ENCODE results near the gene SLCO3A1. TPM values are rescaled to one million over a fixed set of nuclear protein-coding genes. Genes with fewer than 3 reads are reported as not detected.

Gene SLCO3A1
- total RNA-seq, 1 experiment from 2014 or later = 5.1 TPM

DNA sequence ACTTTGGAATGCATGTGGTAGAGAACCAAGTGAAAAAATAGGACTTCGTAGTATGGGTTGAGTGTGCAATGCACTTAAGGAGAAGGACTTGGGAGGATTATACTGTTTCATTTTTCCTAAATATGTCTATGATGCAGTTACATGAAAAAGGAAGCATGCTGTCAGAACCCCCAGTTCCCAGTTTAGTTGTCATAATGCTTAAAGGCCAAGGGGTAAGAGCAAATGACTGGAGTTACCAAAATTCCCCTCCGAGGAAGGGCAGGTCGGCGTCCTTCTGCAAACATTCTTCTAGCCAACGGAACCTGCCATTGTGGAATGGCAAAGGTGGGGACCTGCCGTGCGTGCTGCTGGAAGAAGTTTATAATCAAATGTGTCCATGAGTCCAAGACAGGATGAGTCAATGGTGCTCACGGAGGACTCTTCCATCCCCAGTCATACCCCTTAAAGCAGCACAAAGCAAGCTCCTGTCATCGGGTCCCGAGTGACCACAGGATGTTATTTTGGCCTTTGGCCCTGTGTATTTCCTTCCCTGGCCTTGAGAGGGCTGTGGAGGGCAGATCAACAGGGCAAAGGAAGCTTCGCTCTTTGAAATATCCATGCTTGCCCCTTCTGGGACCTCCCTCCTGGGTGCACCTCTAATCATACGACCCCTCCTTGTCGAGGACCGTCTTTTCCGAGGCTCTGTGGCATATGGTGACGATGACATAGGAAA lies 93.2 kb downstream of the SLCO3A1 start:
- RAD21 ChIA-PET (ENCODE audit: low non-redundant PET in 1 of 2, low total read pairs in 2 of 2, uncharacterized antibody in 2 of 2, unreplicated experiment in 2 of 2) = no interaction called here
- H3K4me2 ChIP-seq (ENCODE audit: low read length) = no peak overlapping the region
- intact Hi-C loops (cut with micrococcal nuclease) = no loop called here

DNA sequence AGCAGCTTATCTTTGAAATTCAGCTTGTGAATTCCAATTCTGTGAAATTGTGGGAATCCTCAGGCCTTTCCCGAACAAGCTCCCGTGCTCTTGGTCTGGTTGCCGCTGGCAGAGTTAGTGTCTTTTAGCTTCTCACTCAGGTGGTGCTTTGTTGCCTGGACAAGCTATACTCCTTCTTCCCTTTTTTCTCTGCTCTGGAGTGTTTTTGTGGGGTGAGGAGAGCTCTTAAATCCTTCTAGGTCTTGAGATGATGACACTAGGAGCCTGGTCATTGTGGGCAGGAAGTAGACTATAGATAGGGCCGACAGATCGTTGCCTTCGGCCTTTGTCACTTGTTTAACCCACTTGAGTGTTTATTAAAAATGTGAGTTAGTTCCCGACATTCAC lies 93.8 kb downstream of the SLCO3A1 start:
- ATAC-seq (no peak), DNase-seq (ENCODE audit: low read depth, low spot score) (no peak)
- no peaks in the 10 kb centered on the region for H3K9me2 ChIP-seq (ENCODE audit: insufficient read depth)
- TF ChIP-seq CBX3 (IDR thresholded peaks at IDR 0.05; ENCODE audit: low read depth) (no peak), SIN3A (IDR thresholded peaks at IDR 0.05; ENCODE audit: low read depth) (no peak), POLR2AphosphoS5 (IDR thresholded peaks at IDR 0.05; ENCODE audit: low read depth, low read length) (no peak), EGR1 (IDR thresholded peaks at IDR 0.05; ENCODE audit: low read depth) (no peak), YY1 (IDR thresholded peaks at IDR 0.05; ENCODE audit: extremely low read depth, insufficient replicate concordance, low read depth, low read length) (no peak), EZH2phosphoT487 (IDR thresholded peaks at IDR 0.05; ENCODE audit: borderline replicate concordance) (no peak), CEBPB (IDR thresholded peaks at IDR 0.05; ENCODE audit: low read depth) (no peak), ELF1 (IDR thresholded peaks at IDR 0.05; ENCODE audit: borderline replicate concordance, low read depth) (no peak)
- TF ChIP-seq, protein P1, sequence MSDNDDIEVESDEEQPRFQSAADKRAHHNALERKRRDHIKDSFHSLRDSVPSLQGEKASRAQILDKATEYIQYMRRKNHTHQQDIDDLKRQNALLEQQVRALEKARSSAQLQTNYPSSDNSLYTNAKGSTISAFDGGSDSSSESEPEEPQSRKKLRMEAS (IDR thresholded peaks at IDR 0.05) = no peak
- CTCF ChIA-PET = no interaction called here
- no peak overlapping the region for H3K4me2 ChIP-seq (ENCODE audit: low read length)
- H3K4me1 ChIP-seq (ENCODE audit: control insufficient read depth in 1 of 2, insufficient read depth in 2 of 2, low read length in 2 of 2) = peaks cover 0 to 22% of the 10 kb centered on the region in 2 experiments; a peak in 2 of 4 replicates
- no peak overlapping the region for H2AFZ ChIP-seq (ENCODE audit: low read depth, low read length, poor library complexity, severe bottlenecking)
- no peaks in the 10 kb centered on the region for H3K79me2 ChIP-seq (ENCODE audit: insufficient read depth, low read length)
- no peaks in the 10 kb centered on the region for H3K9me3 ChIP-seq (ENCODE audit: control insufficient read depth in 1 of 2, insufficient read depth in 1 of 2, low read depth in 1 of 2, low read length in 2 of 2)
- RAD21 ChIA-PET (ENCODE audit: low non-redundant PET in 1 of 2, low total read pairs in 2 of 2, uncharacterized antibody in 2 of 2, unreplicated experiment in 2 of 2) = no interaction called here
- intact Hi-C loops (cut with micrococcal nuclease) = no loop called here
- H3K9ac ChIP-seq (ENCODE audit: low read length) = no peak overlapping the region
- H4K20me1 ChIP-seq (ENCODE audit: insufficient read depth) = no peaks in the 10 kb centered on the region
- H3K27me3 ChIP-seq (ENCODE audit: insufficient read depth, low read length) = no peaks in the 10 kb centered on the region
- H3K36me3 ChIP-seq (ENCODE audit: control insufficient read depth in 1 of 2, insufficient read depth in 2 of 2, low read length in 2 of 2) = no peaks in the 10 kb centered on the region
- H3K27ac ChIP-seq (ENCODE audit: low read depth, low read length) = no peak overlapping the region
- no TSS peak for BruUV-seq (replicated peaks)
- POLR2A ChIA-PET = no interaction called here
- no peak overlapping the region for H3K4me3 ChIP-seq (replicated peaks in 1 of 2; ENCODE audit: low read depth in 1 of 2, low read length in 2 of 2)

More for the DNA sequence above, 93.2 kb downstream of the SLCO3A1 start:
- BruUV-seq (replicated peaks) = no TSS peak
- Histone ChIP-seq H3K9me2 (ENCODE audit: insufficient read depth) (no peaks in the 10 kb centered on the region), H3K27ac (ENCODE audit: low read depth, low read length) (no peak overlapping the region), H3K27me3 (ENCODE audit: insufficient read depth, low read length) (no peaks in the 10 kb centered on the region), H3K9ac (ENCODE audit: low read length) (no peak overlapping the region), H3K79me2 (ENCODE audit: insufficient read depth, low read length) (no peaks in the 10 kb centered on the region), H3K4me3 (replicated peaks in 1 of 2; ENCODE audit: low read depth in 1 of 2, low read length in 2 of 2) (no peak overlapping the region), H3K36me3 (ENCODE audit: control insufficient read depth in 1 of 2, insufficient read depth in 2 of 2, low read length in 2 of 2) (no peaks in the 10 kb centered on the region), H3K4me1 (ENCODE audit: control insufficient read depth in 1 of 2, insufficient read depth in 2 of 2, low read length in 2 of 2) (peaks cover 0 to 28% of the 10 kb centered on the region in 2 experiments; a peak in 2 of 4 replicates), H2AFZ (ENCODE audit: low read depth, low read length, poor library complexity, severe bottlenecking) (no peak overlapping the region), H4K20me1 (ENCODE audit: insufficient read depth) (no peaks in the 10 kb centered on the region), H3K9me3 (ENCODE audit: control insufficient read depth in 1 of 2, insufficient read depth in 1 of 2, low read depth in 1 of 2, low read length in 2 of 2) (no peaks in the 10 kb centered on the region)
- ATAC-seq (no peak), DNase-seq (ENCODE audit: low read depth, low spot score) (no peak)
- CTCF ChIA-PET = no interaction called here
- POLR2A ChIA-PET = no interaction called here
- TF ChIP-seq RAD21 (IDR thresholded peaks at IDR 0.05; ENCODE audit: low read depth) (0 out of 2 replicates have a peak, but pooled peaks have one; percentile 11), TCF7L2 (IDR thresholded peaks at IDR 0.05; ENCODE audit: borderline replicate concordance, extremely low read depth, insufficient read depth, insufficient read length) (no peak)

Measured in HCT116 (cell line).